Smooth muscle cell (in vitro differentiated cells): ENCODE results near the gene TXNIP. TPM values are rescaled to one million over a fixed set of nuclear protein-coding genes. Genes with fewer than 3 reads are reported as not detected.
A peak's percentile ranks its signal among the peaks of the same experiment; 100 is the strongest.

Source experiments
- DNase-seq: peaks from one replicate; lab custom pipeline; 2025; ENCODE audit not compliant: unreplicated experiment; lab: John Stamatoyannopoulos, UW
- H2AFZ ChIP-seq: fragments of 200-600 bp; sonication (generic); 2 replicates; pipeline ENCODE4 v1.6.0; 2016; ENCODE audit warnings: antibody characterized with exemption, low read depth, mild to moderate bottlenecking
- H3F3A ChIP-seq: fragments of 200-600 bp; sonication (generic); 2 replicates; pipeline ENCODE4 v1.6.0; 2017; ENCODE audit warnings: antibody characterized with exemption, low read depth
- H3K27ac ChIP-seq: fragments of 200-600 bp; sonication (generic); 2 replicates; pipeline ENCODE4 v1.5.1; 2016; ENCODE audit warnings: low read depth, mild to moderate bottlenecking
- H3K27me3 ChIP-seq: fragments of 200-600 bp; sonication (generic); 2 replicates; pipeline ENCODE4 v1.6.1; 2016; ENCODE audit warnings: low read depth, mild to moderate bottlenecking
- H3K36me3 ChIP-seq: fragments of 200-600 bp; sonication (generic); 2 replicates; pipeline ENCODE4 v1.5.1; 2016; ENCODE audit warnings: low read depth
- H3K4me1 ChIP-seq: fragments of 200-600 bp; sonication (generic); 2 replicates; pipeline ENCODE4 v1.5.1; 2016; ENCODE audit warnings: low read depth
- H3K4me2 ChIP-seq: fragments of 200-600 bp; sonication (generic); 2 replicates; pipeline ENCODE4 v1.6.0; 2016; ENCODE audit warnings: mild to moderate bottlenecking
- H3K4me3 ChIP-seq: fragments of 200-600 bp; sonication (generic); 2 replicates; pipeline ENCODE4 v1.5.1; 2016; ENCODE audit warnings: mild to moderate bottlenecking
- H3K79me2 ChIP-seq: fragments of 200-600 bp; sonication (generic); 2 replicates; pipeline ENCODE4 v1.6.0; 2016; ENCODE audit warnings: low read depth, mild to moderate bottlenecking
- H3K9ac ChIP-seq: fragments of 200-600 bp; sonication (generic); 2 replicates; pipeline ENCODE4 v1.6.0; 2016; ENCODE audit warnings: low read depth
- H3K9me3 ChIP-seq: fragments of 200-600 bp; sonication (generic); replicated peaks from 2 replicates; pipeline ENCODE4 v1.5.1; 2016; ENCODE audit warnings: low read depth
- H4K20me1 ChIP-seq: fragments of 200-600 bp; sonication (generic); 2 replicates; pipeline ENCODE4 v1.6.0; 2016; ENCODE audit warnings: low read depth
- CTCF ChIP-seq: fragments of 200-600 bp; sonication (generic); IDR thresholded peaks from 2 replicates; pipeline ENCODE4 v1.5.1; 2017; ENCODE audit warnings: borderline replicate concordance, mild to moderate bottlenecking, antibody characterized with exemption; ENCODE audit not compliant: insufficient read depth, poor library complexity, severe bottlenecking
- WGBS: methylation state at CpG from one replicate; pipeline ENCODE4 v1.1.7; 2016; ENCODE audit warnings: low lambda C conversion rate; 5-methylcytosine and 5-hydroxymethylcytosine counted together
- polyA plus RNA-seq: library from polyadenylated mRNA; unstranded; fragments of >200 nt; fragmentation: Nextera tagmentation; extraction: Ambion mirVana; gene quantifications from 2 replicates; pipeline ENCODE4 v1.2.1, GENCODE V29; 2016
- total RNA-seq: library from RNA; depleted of rRNA; stranded (reverse); fragments of >200 nt; gene quantifications from 2 replicates; pipeline ENCODE4 v1.2.3, GENCODE V29; 2014

Gene TXNIP
- total RNA-seq: 365 and 384 TPM in 2 replicates
- polyA plus RNA-seq: 197 and 206 TPM in 2 replicates

GRCh38 chr1:145996433-145997015 is at the start of gene TXNIP:
TXNIP (minus strand) TSS chr1:145996579; CDS start chr1:145996266, 313 bp downstream.
- 2% methylated on average over 28 of the region's 30 CpGs for WGBS
- TF ChIP-seq CTCF: no peak
- peak; percentile 82 for DNase-seq
- Histone ChIP-seq H3K36me3 (no peaks in the 10 kb centered on the region), H3K4me2 (peak within 1 kb of the TSS; percentile 93), H4K20me1 (peaks cover 48% of the 10 kb centered on the region), H3K27me3 (no peaks in the 10 kb centered on the region), H3K4me3 (peak within 1 kb of the TSS; percentile 82), H3K79me2 (peaks cover 41% of the 10 kb centered on the region), H3K4me1 (peaks cover 30% of the 10 kb centered on the region), H3K9me3 (no peaks in the 10 kb centered on the region), H3K27ac (peak within 1 kb of the TSS; percentile 59), H3F3A (peaks cover 34% of the 10 kb centered on the region), H3K9ac (peak within 1 kb of the TSS; percentile 85), H2AFZ (peak within 1 kb of the TSS; percentile 70)

GRCh38 chr1:146039844-146040194 is 43.4 kb upstream of the TXNIP start:
- Histone ChIP-seq H3K27ac (peak overlapping the region; percentile 79), H4K20me1 (no peaks in the 10 kb centered on the region), H2AFZ (no peak overlapping the region), H3K79me2 (no peaks in the 10 kb centered on the region), H3K36me3 (no peaks in the 10 kb centered on the region), H3K27me3 (no peaks in the 10 kb centered on the region), H3K9me3 (no peaks in the 10 kb centered on the region), H3K4me2 (no peak overlapping the region), H3F3A (peaks cover 14% of the 10 kb centered on the region), H3K4me1 (no peaks in the 10 kb centered on the region), H3K9ac (no peak overlapping the region), H3K4me3 (no peak overlapping the region)
- TF ChIP-seq CTCF: no peak
- WGBS: 98% methylated on average over 9 of the region's 9 CpGs
- no peak for DNase-seq

GRCh38 chr1:146036965-146037646 is 40.7 kb upstream of the TXNIP start:
- WGBS: 1% methylated on average over 21 of the region's 21 CpGs
- no peaks in the 10 kb centered on the region for H3K79me2 ChIP-seq
- no peaks in the 10 kb centered on the region for H4K20me1 ChIP-seq
- H3K4me1 ChIP-seq: no peaks in the 10 kb centered on the region
- DNase-seq: peak; percentile 47
- H3F3A ChIP-seq: peaks cover 14% of the 10 kb centered on the region
- no peaks in the 10 kb centered on the region for H3K27me3 ChIP-seq
- TF ChIP-seq CTCF: no peak
- H3K4me2 ChIP-seq: peak overlapping the region; percentile 91
- H3K36me3 ChIP-seq: no peaks in the 10 kb centered on the region
- peak overlapping the region; percentile 5 for H3K9ac ChIP-seq
- H3K9me3 ChIP-seq: no peaks in the 10 kb centered on the region
- peak overlapping the region; percentile 79 for H3K27ac ChIP-seq
- H2AFZ ChIP-seq: peak overlapping the region; percentile 86
- peak overlapping the region; percentile 54 for H3K4me3 ChIP-seq
